CD4-positive, alpha-beta T cell treated with Interleukin-10 for 1 hour (primary cell): ENCODE measurements around the gene ERICH4.
"Not testable (repeated sequence)": the region's sequence is repeated elsewhere in the genome, so short reads cannot be mapped to it uniquely, and the experiment has no call there.

ENCODE experiments used
- DNase-seq: peaks from one replicate; pipeline ENCODE4 v3.0.0-alpha.2; 2020

The ERICH4 gene, protein sequence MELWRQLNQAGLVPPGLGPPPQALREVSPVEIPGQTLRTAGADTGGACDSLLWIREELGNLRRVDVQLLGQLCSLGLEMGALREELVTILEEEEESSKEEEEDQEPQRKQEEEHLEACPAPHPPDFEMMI

DNA sequence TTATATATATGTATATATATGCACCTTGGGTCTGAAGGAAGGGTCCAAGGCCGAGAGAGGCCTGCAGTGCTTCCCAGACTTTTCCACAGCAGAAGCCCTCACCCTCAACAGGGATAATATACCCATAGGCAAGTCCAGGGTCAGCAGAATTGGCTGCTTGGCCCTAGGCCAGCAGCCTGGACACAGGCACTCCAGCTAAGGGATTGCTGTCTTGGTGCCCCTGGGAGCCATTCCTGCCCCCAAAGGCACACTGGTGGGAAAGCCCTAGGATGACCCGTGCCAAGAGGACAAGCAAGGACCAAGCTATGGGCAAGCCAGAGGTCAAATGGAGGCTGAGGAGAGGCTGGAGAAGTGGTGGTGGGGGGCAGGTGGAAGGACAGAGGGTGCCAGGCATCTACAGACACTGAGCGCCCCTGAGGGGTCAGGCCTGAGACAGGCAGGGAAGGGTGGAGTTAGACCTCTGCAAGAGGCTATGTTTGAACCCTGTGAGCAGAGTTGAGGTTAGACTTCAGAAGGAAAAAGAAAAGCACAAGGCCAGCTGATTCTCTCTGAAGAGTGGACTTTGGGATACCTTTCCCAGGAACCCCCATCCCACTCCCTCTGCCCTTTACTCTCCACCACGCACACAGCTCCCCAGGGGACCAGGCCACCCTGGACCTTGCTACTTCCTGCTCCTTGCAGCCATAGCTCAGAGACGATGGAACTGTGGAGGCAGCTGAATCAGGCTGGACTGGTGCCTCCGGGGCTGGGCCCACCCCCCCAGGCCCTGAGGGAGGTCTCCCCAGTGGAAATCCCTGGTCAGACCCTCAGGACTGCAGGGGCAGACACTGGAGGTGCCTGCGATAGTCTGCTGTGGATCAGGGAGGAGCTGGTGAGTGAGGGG lies at the start of gene ERICH4:
Gene ERICH4 (plus strand): TSS at position 684 of the 883 bp plus-strand sequence. CDS start 14 bp downstream, at position 698.
- DNase-seq, result no peak

DNA sequence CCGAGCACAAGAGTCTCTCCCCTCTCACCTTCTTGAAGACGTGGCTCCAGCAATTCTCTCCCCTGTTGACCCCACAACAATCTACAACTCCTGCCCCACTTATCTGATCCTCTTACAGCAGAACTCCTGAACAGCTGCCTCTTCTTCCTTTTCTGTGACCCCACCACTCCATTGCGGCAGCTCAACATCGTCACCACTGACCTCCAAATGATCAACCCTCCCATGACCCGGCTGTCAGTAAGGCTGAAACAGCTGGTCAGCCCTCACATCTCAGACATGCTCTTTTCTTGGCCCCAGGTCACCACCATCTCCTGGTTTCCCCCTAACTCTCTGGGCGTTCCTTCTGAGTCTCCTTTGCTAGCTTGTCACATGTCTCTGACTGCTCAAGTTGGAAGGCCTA lies 47.6 kb upstream of the ERICH4 start:
- no peak for DNase-seq

DNA sequence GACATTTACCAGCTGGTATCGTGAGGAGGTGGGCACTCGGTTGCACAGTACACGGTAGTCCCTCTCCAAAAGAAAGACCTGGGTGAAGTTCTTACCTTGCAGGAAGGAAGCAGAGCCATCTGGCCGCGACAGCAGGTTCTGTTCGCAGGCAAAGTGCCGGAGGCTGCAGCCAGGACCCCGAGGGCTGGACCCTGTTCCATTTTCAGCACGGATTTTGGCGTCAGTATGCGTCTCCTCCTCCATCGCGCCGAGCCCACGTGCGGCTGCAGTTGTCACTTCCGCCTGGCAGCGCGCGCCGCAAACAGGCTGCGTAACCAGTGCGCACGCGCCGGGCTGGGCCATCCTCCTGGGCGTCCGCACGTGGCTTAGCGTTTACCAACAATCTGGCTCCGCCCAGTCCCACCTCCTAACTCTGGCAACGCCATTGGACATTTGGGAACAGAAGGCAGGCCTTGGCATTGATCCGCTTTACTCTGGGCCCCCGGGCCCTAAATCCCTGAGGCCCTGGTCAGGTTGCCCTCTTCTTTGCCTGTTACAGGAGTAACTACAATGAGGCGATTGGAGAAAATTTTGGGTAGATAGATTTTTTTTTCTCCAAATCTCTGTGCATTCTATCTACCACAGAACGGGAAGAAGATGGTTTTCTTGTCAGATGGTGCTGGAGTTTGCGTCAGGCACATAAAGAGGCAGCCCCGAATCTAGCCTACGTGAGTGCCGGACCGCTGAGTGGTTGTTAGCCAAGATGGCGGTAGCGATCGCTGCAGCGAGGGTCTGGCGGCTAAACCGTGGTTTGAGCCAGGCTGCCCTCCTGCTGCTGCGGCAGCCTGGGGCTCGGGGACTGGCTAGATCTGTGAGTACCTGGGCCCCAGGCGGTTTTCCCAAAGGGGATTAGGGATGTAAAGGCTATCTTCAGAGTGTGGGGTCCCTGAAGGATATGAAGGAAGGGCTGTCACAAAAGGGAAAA lies 45.6 kb upstream of the ERICH4 start, which contains the start of the genes BCKDHA and EXOSC5:
Gene BCKDHA (plus strand): TSS at position 733 of the 964 bp plus-strand sequence. CDS start 10 bp downstream, at position 743.
Gene EXOSC5 (minus strand): TSS at position 274 of the 964 bp plus-strand sequence. CDS start 31 bp downstream, at position 243.
- DNase-seq, result peak; percentile 100

DNA sequence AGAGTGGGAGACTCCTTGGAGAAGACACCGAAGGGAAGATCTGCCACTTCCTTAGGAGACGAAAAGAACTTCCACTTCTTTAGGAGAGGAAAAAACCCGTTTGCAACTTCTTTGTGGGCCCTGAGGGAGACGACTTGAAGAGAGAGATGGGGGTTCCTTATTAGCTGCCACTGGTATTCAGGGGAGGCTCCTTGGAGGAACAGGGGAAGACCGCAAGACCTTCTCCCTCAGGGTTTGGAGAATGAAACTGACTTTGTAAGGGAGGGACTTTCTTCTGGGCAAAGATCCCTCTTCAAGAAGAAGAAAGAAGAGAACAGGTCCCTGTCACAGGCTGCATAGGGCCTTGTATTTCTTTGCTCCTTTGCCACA lies 44.9 kb upstream of the ERICH4 start:
- DNase-seq, result no peak

DNA sequence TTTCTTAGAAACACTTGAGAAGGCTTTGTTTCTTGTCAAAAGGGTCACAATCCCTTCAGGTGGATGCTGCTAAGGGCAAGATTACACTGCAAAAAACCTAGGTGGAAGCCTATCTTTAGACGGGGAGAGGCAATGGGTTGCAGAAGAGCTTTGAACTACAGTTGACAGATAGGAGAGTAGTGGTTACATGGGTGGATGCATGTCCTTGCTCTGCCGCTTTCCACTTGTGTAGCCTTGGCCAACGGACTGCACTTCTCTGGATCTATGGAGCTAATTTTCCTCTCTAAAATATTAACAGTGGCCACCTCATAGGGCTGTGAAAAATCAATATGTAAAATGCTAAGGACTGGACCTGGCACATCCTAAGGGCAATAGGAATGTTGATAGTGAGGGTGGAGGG lies 44.4 kb upstream of the ERICH4 start:
- DNase-seq, result no peak

DNA sequence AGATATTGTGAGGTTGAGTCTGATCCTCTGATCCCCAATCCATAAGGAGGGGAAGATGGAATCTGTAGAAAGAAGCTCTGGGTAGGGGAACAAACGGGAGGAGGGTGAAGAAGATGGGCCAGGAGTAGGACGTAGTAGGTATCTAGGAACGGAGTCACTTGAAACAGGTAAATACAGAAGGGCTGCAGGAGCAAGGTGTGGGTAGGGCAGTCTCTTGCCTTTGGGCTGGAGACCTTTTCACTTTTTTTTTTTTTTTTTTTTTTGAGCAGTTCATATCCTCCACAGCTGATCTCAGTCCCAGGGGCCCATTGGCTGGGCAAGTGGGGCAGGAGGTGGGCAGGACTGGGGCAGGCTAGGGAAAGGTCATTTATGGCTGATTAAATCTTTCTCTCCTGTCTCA lies 43.9 kb upstream of the ERICH4 start:
- no peak for DNase-seq

DNA sequence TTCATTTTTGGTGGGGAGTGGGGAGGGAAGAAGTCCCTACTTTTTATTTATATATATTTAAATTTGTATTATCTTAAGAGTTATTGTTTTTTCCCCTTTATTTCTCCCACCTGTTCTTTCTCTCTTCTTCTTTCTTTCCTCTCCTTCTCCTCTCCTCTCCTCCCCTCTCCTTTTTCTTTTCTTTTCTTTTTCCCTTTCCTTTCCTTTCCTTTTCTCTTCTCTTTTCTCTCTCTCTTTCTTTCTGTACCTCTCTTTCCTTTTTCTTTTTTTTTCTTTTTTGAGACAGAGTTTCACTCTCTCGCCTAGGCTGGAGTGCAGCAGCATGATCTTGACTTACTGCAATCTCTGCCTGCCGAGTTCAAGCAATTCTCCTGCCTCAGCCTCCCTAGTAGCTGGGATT lies 43.4 kb upstream of the ERICH4 start:
- no peak for DNase-seq

DNA sequence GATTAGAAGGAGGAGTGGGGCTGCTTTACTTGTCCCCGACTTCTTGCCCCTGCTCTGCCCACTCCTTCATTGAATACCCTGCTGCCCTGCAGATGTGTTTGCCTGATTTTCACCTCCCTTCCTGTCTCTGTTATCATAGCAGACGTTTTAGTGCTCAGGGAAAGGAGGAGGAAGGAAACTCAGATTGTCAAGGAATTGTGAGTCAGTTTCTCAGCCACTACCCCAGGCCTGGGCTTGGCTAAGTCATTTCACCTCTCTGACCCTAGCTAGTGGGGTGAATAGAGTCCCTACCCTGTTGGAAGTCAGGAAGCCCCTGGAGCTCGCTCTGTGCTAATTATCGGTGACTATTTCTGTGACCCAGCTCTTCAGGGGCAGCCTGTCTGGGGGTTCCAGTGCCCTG lies 41.5 kb upstream of the ERICH4 start:
- no peak for DNase-seq

DNA sequence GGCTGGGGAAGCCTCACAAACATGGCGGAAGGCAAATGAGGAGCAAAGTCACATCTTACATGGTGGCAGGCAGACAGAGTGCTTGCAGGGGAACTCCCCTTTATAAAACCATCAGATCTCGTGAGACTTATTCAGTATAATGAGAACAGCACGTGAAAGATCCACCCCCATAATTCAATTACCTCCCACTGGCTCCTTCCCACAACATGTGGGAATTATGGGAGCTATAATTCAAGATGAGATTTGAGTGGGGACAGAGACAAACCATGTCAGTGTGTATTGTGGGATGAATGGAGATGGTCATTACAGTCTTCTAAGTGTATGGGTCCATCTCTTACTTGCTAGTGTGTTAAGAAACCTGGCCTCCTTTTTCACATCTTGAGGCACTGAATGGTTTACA lies 40.9 kb upstream of the ERICH4 start:
- no peak for DNase-seq

DNA sequence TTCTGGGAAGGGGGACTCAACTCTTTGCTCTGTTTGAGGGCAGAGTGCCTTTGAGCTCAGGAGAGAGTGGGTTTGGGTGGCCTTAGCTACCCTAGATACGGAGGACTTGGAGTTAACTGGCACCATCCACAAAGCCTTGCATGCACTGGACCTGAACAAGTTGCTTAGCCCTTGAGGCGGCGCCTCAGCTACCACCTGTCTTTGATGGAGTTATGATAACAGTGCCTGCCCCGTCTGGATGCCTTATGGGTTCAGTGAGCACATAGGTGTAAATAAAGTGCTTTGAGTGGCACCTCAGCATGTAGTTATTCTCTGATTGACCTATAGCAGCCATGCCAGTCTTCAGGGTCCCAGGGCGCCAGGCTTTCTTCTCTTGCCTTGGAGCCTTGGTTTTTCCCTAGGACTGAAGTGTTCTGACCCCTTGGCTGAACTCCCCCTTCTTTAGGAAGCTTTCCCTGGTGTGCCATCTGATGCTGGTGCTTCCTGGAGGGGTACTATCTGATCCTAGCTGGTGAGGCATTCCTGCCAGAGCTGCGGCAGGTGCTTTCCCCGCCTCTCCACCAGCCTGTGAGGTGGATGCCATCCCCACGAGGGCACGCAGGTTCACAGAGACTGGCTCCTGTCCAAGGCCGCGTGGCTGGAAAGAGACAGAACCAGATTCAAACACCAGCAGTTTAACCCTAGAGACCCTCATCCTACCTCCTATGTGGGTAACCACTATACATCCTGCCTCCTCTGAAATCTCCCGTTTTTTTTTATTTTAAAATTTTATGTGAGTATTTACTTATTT lies 39.6 kb upstream of the ERICH4 start:
- DNase-seq, result no peak

DNA sequence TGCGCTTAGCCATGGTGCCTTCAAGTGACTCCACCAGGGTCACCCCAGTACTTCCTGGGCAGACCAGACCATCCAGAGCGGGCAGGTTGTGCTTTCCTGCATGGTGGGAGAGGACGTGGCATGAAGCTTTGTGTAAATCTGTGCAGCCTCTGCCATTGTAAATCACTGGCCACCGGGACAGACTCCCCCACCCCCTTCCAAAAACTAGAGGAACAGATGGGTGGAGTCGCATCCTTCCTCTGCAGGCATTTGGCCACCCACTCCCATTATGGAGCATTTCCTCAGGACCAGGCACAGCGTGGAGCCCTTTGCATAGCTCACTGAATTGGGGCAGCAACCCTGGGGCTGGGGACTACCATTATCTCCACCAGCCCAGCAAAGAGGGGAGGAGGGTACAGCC lies 37.2 kb upstream of the ERICH4 start:
- no peak for DNase-seq

DNA sequence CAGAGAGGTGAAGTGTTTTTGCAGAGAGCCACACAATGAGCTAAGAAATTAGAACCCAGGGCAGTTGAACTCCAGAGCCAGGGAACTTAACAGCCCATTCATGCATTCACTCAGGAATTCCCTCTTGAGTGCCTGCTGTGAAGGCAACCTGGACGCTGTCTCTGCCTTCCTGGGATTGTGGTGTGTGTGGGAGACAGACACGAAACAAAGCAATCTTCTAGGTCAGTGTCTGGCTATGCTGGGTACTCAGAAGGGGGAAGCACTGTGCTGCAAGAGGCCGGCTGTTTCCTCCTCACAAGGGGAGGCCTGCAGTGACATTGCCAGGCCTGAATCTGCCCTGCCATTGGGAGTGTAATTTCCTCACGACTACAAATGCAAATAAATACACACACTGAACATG lies 35.7 kb upstream of the ERICH4 start:
- no peak for DNase-seq

DNA sequence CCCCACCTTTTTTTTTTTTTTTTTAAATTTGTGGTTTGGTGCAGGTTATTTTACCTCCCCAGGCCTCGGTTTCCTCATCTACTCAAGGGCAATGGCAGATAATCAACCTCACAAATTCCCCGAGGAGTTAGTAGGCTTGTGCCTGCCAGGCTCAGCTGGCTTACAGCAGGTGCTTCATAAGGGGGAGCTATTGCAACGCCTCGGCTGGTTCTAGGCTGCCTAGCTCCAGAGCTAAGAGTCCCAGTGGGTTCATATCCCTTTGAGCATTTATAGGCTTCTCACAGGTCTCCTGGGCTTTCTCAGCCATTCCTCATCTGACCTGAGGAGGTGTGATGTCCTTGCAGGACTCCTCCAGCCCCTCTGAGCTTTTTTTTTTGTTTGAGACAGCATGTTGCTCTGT lies 34.7 kb upstream of the ERICH4 start:
- no peak for DNase-seq

DNA sequence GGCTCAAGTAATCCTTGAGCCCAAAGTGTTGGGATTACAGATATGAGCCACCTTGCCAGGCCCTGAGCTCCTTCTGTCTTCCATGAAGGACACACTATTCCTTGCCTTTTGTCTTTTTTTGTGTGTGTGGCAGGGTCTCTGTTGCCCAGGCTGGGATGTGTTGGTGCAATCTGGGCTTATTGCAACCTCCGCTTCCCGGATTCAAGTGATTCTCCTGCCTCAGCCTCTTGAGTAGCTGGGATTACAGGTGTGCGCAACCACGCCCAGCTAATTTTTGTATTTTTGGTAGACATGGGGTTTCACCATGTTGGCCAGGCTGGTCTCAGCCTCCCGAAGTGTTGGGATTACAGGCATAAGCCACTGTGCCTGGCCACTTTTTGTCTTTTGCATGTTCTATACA lies 34.1 kb upstream of the ERICH4 start:
- DNase-seq, result not testable (repeated sequence)

DNA sequence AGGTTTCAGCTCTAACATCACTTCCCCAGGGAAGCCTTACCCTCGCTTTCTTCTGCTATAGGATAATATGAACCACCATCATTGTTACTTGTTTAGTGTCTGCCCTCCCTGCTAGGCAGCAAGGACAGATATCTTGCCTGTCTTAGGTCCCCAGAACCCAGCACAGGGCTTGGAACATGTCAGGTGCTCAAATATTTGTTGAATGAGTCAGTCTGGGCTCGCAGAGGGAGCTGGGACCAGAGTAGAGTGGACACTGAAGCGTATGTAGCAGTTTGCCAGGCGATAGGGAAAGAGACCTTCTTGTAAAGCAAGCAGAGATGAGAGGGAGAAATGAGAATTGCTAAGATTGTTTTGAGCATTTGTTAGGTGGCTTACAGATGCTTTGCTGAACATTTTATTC lies 33.7 kb upstream of the ERICH4 start:
- no peak for DNase-seq

DNA sequence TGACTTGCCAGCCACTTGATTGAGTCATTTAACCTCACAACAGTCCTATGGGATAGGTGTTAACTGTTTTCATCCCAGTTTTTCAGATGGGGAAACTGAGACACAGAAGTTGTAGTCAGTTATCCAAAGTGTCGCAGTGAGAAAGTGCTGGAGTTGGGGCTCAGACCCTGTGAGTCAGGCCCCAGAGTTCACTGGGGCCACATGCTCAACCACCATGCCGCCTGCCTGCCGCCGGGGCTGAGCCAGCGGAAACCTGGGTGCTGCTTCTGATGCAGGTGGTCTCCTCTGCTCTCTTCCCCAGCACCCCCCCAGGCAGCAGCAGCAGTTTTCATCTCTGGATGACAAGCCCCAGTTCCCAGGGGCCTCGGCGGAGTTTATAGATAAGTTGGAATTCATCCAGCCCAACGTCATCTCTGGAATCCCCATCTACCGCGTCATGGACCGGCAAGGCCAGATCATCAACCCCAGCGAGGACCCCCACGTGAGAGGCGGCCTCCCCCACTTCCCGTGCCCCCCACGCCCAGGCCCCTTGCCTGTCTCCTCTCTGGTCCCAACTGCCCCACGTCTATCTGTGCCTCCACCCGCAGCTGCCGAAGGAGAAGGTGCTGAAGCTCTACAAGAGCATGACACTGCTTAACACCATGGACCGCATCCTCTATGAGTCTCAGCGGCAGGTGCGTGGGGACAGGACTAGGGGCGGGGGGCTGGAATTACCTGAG lies 32.5 kb upstream of the ERICH4 start:
- DNase-seq, result no peak

DNA sequence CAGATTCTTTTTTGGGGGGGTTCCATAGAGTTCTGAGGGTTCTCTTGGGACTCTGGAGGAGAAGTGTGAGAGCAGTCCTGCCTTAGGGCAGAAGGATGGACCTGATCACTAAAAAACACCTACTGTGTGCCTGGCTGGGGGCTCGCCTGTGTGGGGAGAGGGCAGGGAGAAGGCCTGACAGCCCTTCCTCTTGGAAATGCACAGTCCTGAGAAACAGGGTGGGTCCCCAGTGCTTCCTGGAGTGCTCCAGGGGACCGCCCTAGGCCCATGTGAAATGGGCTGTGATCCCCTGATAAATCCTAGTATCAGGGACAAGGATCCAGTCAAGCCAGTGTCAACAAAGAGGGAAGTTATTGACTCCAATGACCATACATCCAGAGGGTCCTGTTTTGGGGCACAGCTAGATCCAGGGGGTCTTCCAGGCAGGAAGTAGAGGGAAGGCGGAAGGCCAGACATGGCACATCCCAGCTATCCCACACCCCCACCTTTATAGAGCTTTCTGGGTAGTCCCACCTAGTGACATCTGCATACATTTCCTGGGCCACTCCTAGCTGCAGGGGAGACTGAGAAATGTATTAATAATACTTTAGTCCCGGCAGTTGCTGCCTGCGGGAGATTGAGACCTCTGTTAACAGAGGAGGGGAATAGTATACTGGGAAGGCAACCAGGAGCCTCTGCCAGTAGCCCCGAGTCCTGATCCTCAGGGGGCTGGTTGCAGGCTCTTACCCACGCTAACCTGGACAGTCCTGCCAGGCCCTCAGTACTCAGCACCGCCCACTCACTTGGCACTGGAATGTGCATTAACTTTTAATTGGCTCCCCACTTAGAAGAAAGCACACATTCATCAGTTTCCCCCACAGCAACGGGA lies 31.6 kb upstream of the ERICH4 start:
- no peak for DNase-seq

DNA sequence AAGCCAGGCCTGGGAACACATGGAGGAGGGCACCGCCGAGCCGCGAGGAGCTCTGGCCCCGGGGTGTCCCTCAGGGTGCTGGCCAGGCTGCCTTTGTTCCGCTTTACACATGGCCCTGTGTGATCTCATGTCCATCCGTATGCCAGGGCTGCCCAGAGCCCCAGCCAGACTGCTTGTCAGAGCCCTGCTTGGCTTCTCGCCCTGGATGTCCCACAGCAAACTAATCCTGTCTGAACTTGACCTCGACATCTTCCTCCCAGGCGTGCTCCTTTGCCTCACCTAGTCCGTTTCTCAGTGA lies 31.0 kb upstream of the ERICH4 start:
- DNase-seq, result no peak

DNA sequence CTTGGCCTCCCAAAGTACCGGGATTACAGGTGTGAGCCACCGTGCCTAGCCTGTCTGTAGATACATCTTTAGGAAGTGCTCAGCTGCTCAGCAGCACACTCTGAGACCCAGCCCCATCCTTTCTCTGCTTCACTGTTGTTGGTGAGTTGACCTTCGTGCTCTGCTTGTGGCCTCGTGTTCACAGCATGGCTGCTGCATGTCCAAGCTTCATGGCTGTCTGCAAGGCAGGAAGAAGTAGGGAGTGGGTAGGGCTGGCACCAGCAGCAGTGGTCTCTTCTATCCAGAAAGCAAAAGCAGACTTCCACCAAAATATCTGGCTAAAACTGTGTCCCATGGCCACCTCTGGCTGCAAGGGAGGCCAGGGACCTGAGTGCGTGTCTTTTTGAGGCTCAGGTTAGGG lies 30.0 kb upstream of the ERICH4 start:
- DNase-seq, result no peak

DNA sequence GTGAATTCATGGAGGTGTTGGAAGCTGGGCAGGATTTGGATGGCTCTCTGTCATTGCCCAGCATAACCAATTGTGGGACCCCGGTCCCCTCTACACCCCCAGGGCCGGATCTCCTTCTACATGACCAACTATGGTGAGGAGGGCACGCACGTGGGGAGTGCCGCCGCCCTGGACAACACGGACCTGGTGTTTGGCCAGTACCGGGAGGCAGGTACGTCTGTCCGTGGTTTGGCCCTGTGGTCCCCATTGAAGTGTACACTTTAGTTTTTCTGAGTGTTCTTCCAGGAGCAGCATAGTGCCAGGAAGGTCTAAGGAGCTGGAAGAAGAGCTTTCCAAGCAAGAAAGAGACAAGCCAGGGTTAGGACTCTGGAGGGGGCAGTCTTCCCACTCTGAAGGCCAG lies 29.0 kb upstream of the ERICH4 start:
- no peak for DNase-seq

DNA sequence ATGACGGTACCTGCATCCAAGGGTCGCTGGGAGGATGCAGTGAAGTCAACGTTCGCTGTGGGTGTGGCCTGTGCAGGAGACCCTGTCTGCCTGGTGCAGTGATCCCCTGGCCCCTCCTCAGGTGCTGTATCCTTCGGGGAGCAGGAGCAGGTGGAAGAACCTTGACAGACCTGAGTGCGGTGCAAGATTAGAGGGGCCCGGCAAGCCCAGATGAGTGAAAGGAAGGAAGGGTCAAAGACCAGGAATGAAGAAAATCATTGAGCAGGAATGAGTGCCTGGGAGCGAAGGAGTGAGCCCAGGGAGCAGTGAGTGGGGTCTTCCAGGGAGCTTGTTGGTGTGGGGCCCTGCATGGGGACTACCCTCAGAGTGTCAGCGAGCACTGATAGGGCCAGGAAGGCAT lies 28.5 kb upstream of the ERICH4 start:
- no peak for DNase-seq
